SU-DHL-6 (cell line): Measurements from ENCODE around the gene EIF4EBP3.
A peak's percentile ranks its signal among the peaks of the same experiment; 100 is the strongest.

Source experiments
- H2AFZ ChIP-seq: fragments of 200-600 bp; sonication (generic); 2 replicates; pipeline ENCODE4 v1.6.1; 2014; ENCODE audit warnings: low read depth, mild to moderate bottlenecking, moderate library complexity, mixed read lengths, antibody characterized with exemption, low read length; ENCODE audit not compliant: severe bottlenecking
- H3F3A ChIP-seq: fragments of 200-600 bp; shearing (Covaris generic); 2 replicates; pipeline ENCODE4 v1.6.0; 2016; ENCODE audit warnings: antibody characterized with exemption, mild to moderate bottlenecking; ENCODE audit not compliant: insufficient read depth
- H3K27ac ChIP-seq: fragments of 200-600 bp; sonication (generic); 2 replicates; pipeline ENCODE4 v1.5.1; 2016; ENCODE audit warnings: low read depth, mild to moderate bottlenecking, low read length, moderate library complexity, mixed read lengths
- H3K27me3 ChIP-seq: fragments of 200-600 bp; sonication (generic), shearing (Covaris generic); 2 replicates; pipeline ENCODE4 v1.6.0; 2014; ENCODE audit warnings: mild to moderate bottlenecking, low read length
- H3K36me3 ChIP-seq: fragments of 200-600 bp; sonication (generic); 2 replicates; pipeline ENCODE4 v1.6.1; 2014; ENCODE audit warnings: mild to moderate bottlenecking, low read length, mixed read lengths
- H3K4me2 ChIP-seq: fragments of 300-600, 200-600 bp; shearing (Covaris generic), sonication (generic); 2 replicates; pipeline ENCODE4 v1.6.0; 2014; ENCODE audit warnings: low read length, low read depth, mild to moderate bottlenecking; ENCODE audit not compliant: poor library complexity, severe bottlenecking
- H3K4me3 ChIP-seq: fragments of 200-600 bp; sonication (generic); 2 replicates; pipeline ENCODE4 v1.5.1; 2014; ENCODE audit warnings: antibody characterized with exemption, low read length, mild to moderate bottlenecking, mixed read lengths; ENCODE audit not compliant: insufficient read depth, poor library complexity, severe bottlenecking
- H3K79me2 ChIP-seq: fragments of 200-600 bp; sonication (generic); 2 replicates; pipeline ENCODE4 v1.6.1; 2014; ENCODE audit warnings: mild to moderate bottlenecking, low read length, moderate library complexity; ENCODE audit not compliant: insufficient read depth
- H3K9ac ChIP-seq: fragments of 200-600 bp; sonication (generic); 2 replicates; pipeline ENCODE4 v1.7.0; 2014; ENCODE audit warnings: mild to moderate bottlenecking, low read length
- H3K9me2 ChIP-seq: fragments of 200-600 bp; sonication (generic); replicated peaks from 2 replicates; pipeline ENCODE4 v1.6.1; 2014; ENCODE audit warnings: low read length; ENCODE audit not compliant: insufficient read depth
- H3K9me3 ChIP-seq: fragments of 200-600 bp; sonication (generic); 2 replicates; pipeline ENCODE4 v1.6.1; 2014; ENCODE audit warnings: low read length, mixed read lengths; ENCODE audit not compliant: insufficient read depth
- H4K20me1 ChIP-seq: fragments of 200-600 bp; sonication (generic); 2 replicates; pipeline ENCODE4 v1.6.1; 2014; ENCODE audit warnings: low read depth, mild to moderate bottlenecking, antibody characterized with exemption, low read length, moderate library complexity, mixed read lengths
- EZH2phosphoT487 ChIP-seq: fragments of 200-600 bp; sonication (generic), shearing (Covaris generic); conservative IDR thresholded peaks from 2 replicates; pipeline ENCODE4 v1.6.1; 2018; ENCODE audit warnings: mild to moderate bottlenecking, antibody characterized with exemption, low read length, moderate library complexity, mixed read lengths
- TF ChIP-seq, protein P1 (sequence below): fragments of 200-600 bp; sonication (generic); IDR thresholded peaks from one replicate; pipeline ENCODE4 v1.5.1; 2017; ENCODE audit warnings: antibody characterized with exemption, mild to moderate bottlenecking, low read length, moderate library complexity; ENCODE audit not compliant: insufficient read depth, poor library complexity, severe bottlenecking

The EIF4EBP3 gene

DNA sequence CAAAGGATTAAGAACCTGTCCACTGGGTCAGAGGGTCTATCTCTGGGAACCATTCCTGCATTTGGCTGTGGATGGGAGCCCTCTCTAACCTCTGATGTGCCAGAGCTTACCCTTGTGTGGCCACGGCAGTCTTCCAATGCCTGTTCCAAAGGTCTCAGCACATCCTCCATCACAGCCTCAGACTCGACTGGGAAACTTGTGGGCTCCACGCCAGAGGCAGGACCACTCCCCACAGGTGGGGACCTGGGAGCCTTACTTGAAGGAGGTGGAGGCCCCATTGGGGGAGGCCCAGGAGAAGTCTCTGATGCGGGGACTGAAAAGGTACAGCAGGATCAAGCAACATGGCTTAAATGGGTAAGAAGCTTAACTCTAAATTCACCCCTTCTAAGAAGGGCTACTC, 4.4 kb downstream of the EIF4EBP3 start:
- H3K36me3 ChIP-seq: 0 out of 2 replicates have a peak, but pooled peaks cover 3% of the 10 kb centered on the region
- H3K79me2 ChIP-seq: peaks cover 43% of the 10 kb centered on the region
- H3F3A ChIP-seq: peaks cover 5% of the 10 kb centered on the region; the same call in 1 of the 2 replicates

DNA sequence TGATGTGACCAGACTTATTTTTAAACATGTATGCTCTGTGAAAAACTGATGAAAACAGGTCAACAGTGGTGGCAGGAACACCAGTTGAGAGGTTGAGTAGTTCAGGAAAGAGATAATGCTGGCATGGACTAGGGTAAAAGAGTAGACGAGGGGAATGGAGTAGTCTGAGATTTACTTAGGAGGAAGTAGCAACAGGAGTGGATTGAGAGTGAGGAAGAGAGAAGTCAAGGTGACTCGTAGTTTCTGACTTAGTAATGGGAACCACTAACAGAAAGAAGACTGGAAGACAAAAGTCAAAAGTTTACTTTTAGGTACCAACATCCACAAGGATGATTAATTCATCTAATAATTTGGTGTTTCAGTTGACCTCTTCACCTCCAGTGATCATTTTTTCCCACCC, 6.2 kb downstream of the EIF4EBP3 start:
- no peak for TF ChIP-seq EZH2phosphoT487
- TF ChIP-seq, protein P1, sequence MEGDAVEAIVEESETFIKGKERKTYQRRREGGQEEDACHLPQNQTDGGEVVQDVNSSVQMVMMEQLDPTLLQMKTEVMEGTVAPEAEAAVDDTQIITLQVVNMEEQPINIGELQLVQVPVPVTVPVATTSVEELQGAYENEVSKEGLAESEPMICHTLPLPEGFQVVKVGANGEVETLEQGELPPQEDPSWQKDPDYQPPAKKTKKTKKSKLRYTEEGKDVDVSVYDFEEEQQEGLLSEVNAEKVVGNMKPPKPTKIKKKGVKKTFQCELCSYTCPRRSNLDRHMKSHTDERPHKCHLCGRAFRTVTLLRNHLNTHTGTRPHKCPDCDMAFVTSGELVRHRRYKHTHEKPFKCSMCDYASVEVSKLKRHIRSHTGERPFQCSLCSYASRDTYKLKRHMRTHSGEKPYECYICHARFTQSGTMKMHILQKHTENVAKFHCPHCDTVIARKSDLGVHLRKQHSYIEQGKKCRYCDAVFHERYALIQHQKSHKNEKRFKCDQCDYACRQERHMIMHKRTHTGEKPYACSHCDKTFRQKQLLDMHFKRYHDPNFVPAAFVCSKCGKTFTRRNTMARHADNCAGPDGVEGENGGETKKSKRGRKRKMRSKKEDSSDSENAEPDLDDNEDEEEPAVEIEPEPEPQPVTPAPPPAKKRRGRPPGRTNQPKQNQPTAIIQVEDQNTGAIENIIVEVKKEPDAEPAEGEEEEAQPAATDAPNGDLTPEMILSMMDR: no peak
- peaks cover 5% of the 10 kb centered on the region; the same call in 1 of the 2 replicates for H3F3A ChIP-seq
- peaks cover 45% of the 10 kb centered on the region for H3K79me2 ChIP-seq
- no peaks in the 10 kb centered on the region for H3K9me3 ChIP-seq
- H2AFZ ChIP-seq: no peak overlapping the region
- H3K36me3 ChIP-seq: 0 out of 2 replicates have a peak, but pooled peaks cover 3% of the 10 kb centered on the region
- H3K4me2 ChIP-seq: peak overlapping the region; percentile 3
- H3K27ac ChIP-seq: no peak overlapping the region
- no peaks in the 10 kb centered on the region for H3K27me3 ChIP-seq
- no peaks in the 10 kb centered on the region for H4K20me1 ChIP-seq
- H3K9ac ChIP-seq: no peak overlapping the region
- no peak overlapping the region for H3K4me3 ChIP-seq
- no peaks in the 10 kb centered on the region for H3K9me2 ChIP-seq

More for the DNA sequence above, 4.4 kb downstream of the EIF4EBP3 start:
- no peak overlapping the region for H3K9ac ChIP-seq
- H2AFZ ChIP-seq: no peak overlapping the region
- H3K27ac ChIP-seq: no peak overlapping the region
- H3K4me2 ChIP-seq: no peak overlapping the region
- no peaks in the 10 kb centered on the region for H3K9me2 ChIP-seq
- no peak for TF ChIP-seq EZH2phosphoT487
- TF ChIP-seq, protein P1: no peak
- no peaks in the 10 kb centered on the region for H3K9me3 ChIP-seq
- H4K20me1 ChIP-seq: no peaks in the 10 kb centered on the region
- H3K27me3 ChIP-seq: no peaks in the 10 kb centered on the region
- H3K4me3 ChIP-seq: no peak overlapping the region

DNA sequence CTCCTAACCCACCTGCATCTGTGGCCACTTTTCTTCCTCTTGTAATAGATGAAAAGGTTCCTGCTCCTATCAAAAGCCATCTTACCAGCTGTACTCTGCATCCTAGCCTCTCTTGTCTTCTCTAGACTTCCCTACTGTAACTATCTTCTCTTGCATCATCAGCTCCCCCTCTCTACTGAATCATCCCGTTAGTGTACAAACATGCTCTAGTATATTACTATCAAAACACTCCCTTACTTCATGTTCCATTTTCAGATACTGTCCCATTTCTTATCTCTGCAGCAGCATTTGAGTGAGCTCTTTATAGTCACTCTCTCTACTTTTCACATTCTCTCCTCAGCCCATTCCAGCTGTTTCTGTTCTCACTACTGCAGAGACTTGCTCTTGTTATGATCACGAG, 7.0 kb downstream of the EIF4EBP3 start:
- no peaks in the 10 kb centered on the region for H3K9me2 ChIP-seq
- H3K27ac ChIP-seq: no peak overlapping the region
- H3K36me3 ChIP-seq: 0 out of 2 replicates have a peak, but pooled peaks cover 3% of the 10 kb centered on the region

More for the DNA sequence above, 7.0 kb downstream of the EIF4EBP3 start:
- Histone ChIP-seq H3F3A (peaks cover 5% of the 10 kb centered on the region; the same call in 1 of the 2 replicates), H3K9ac (no peak overlapping the region), H3K9me3 (no peaks in the 10 kb centered on the region), H3K4me2 (no peak overlapping the region), H3K4me3 (no peak overlapping the region), H3K27me3 (no peaks in the 10 kb centered on the region), H2AFZ (no peak overlapping the region), H4K20me1 (no peaks in the 10 kb centered on the region), H3K79me2 (peaks cover 45% of the 10 kb centered on the region)
- TF ChIP-seq EZH2phosphoT487: no peak
- TF ChIP-seq, protein P1: no peak
